ENCODE data around the gene ATP6V1B1.

The ATP6V1B1 gene

GRCh38 chr2:70982971-70983370 is 47.3 kb downstream of the ATP6V1B1 start:
- Mint-ChIP-seq H3K9me3 (no peaks in the 10 kb centered on the region), H3K27ac (no peak overlapping the region), H3K36me3 (peaks cover 2% of the 10 kb centered on the region), H3K4me1 (peaks cover 19% of the 10 kb centered on the region), H3K4me3 (no peak overlapping the region), H3K27me3 (no peaks in the 10 kb centered on the region)

DNA sequence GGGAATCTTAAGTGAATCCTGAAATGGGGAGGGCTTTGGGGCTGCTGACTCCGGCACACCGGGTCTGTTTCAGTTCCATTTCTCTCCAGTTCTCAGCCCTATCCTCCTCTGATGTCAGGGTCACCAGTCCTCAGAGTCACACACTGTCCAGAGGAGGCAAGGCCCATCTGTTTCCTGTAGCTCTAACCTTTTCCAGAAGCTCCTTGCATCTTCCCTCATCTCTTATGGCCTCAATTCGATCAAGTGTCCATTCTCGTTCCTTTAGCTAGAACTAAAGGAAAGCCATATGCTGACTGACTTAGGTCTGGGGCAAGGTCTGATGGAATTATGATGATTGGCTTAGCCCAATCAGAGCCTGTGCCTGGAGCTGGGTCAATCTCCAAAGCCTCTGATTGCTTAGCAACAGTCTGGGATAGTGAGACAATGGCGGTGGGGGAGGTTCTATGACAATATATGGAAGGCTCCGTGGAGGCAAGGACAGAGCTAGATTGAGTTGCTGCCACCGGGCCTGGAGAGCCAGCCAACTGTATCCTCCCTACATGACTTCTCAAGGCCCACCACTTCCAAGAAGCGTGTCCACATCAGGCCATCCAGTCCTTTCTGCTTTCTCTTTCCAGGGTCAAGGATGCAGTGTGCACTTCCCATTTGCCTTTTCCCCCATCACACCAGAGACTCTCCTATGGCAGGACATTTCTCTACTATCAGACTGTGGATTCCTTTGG is 48.0 kb downstream of the ATP6V1B1 start:
- Mint-ChIP-seq H3K27ac (no peak overlapping the region), H3K4me1 (peaks cover 15% of the 10 kb centered on the region), H3K27me3 (no peaks in the 10 kb centered on the region), H3K9me3 (no peaks in the 10 kb centered on the region), H3K36me3 (peaks cover 4% of the 10 kb centered on the region), H3K4me3 (no peak overlapping the region)

DNA sequence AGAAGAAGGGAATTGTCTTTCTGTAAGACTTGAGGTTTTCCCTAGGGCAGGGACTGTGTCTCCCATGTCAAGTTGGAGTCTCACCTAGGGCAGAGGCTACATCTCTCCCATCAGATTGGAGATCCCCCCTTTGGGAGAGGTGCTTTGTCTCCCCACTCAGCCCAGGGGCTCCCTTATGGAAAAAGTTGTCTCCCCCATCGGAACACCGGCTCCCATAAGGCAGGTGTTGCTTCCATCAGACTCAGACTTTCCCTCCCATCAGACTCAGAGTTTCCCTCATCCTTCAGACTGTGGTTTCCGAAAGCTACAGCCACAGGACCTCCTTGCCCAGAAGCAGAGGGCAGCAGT is 48.5 kb downstream of the ATP6V1B1 start:
- Mint-ChIP-seq H3K4me1 (peaks cover 15% of the 10 kb centered on the region), H3K27ac (no peak overlapping the region), H3K27me3 (no peaks in the 10 kb centered on the region), H3K4me3 (no peak overlapping the region), H3K9me3 (no peaks in the 10 kb centered on the region), H3K36me3 (peaks cover 4% of the 10 kb centered on the region)

DNA sequence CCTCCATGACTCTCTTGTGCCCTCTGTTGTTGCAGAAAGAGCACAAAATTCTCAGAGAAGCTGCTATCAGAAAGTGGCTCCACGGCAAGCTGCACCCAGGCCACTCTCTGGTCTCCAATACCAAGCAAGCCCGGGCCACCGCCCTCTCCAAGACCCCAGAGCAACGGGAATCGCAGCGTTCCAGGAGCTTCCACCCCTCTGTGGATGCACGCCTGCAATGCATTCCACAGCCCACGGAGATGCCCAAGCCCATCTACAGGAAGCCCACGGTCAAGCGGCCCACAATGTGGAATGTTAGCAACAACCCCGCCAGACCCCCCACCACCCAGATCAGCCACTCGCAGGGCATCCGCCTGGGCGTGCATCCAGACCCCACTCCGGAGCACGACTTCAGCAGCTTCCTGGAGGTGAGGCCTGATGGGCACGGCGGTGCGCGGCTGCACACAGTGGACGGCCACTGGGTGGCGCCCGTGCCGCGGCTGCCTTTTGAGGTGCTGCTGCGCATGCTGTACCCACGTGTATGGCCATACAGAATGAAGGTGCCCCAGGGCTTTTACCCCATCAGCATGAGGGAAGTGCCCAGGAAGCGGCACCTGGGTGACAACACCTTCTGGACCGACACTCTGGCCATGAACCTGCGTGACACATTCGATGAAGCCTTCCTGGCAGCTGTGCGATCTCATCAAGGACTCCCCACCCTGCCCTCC is 49.0 kb downstream of the ATP6V1B1 start:
- Mint-ChIP-seq H3K36me3 (peaks cover 4% of the 10 kb centered on the region), H3K4me1 (peaks cover 15% of the 10 kb centered on the region), H3K9me3 (no peaks in the 10 kb centered on the region)

GRCh38 chr2:70985283-70985688 is 49.6 kb downstream of the ATP6V1B1 start:
- no peak overlapping the region for H3K4me3 Mint-ChIP-seq
- no peaks in the 10 kb centered on the region for H3K27me3 Mint-ChIP-seq
- H3K4me1 Mint-ChIP-seq = peaks cover 15% of the 10 kb centered on the region
- peaks cover 4% of the 10 kb centered on the region for H3K36me3 Mint-ChIP-seq
- H3K9me3 Mint-ChIP-seq = no peaks in the 10 kb centered on the region
- peak overlapping the region; percentile 49 for H3K27ac Mint-ChIP-seq

More for the DNA sequence above, 49.0 kb downstream of the ATP6V1B1 start:
- H3K27ac Mint-ChIP-seq = peak overlapping the region; percentile 52
- no peak overlapping the region for H3K4me3 Mint-ChIP-seq
- H3K27me3 Mint-ChIP-seq = no peaks in the 10 kb centered on the region

- Mint-ChIP-seq H3K4me3 (no peak overlapping the region), H3K27me3 (no peaks in the 10 kb centered on the region), H3K4me1 (peaks cover 16% of the 10 kb centered on the region), H3K27ac (no peak overlapping the region), H3K9me3 (no peaks in the 10 kb centered on the region), H3K36me3 (peaks cover 4% of the 10 kb centered on the region)
These were observed 50.3 kb downstream of the ATP6V1B1 start for GRCh38 chr2:70985956-70986355.

DNA sequence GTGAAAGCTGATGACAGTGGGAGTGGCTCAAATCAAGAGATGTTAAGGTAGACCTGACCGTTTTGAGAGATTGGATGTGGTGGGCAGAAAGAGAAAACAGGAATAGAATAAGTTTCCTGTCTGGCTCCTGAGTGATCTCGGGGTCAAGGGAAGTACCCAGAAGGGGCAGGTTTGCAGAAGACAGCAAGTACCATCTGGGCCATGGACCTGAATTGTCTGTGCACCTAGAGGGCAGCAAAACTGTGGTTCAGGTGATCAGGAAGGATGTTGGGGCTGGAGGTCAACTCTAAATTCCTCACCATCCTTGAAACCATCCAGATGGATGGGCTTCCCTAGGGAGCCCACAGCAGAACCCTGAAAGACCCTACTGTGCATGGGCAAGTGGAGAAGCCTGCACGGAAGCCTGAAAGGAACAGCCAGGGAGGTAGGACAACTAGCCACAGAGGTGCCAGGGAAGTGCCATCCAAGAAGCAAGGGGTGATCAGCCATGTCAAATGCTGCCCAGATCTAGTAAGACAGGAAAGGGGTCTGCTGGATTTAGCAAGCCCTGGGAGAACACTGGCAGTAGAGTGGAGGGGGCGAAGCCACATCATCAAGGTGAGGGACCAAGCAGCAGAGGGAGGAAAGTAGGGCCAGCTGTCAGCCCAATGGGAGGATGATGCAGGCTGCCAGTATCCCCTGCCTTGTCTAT is 50.9 kb downstream of the ATP6V1B1 start:
- Mint-ChIP-seq H3K4me1 (peaks cover 21% of the 10 kb centered on the region), H3K36me3 (peaks cover 6% of the 10 kb centered on the region), H3K9me3 (no peaks in the 10 kb centered on the region), H3K4me3 (no peak overlapping the region), H3K27ac (no peak overlapping the region), H3K27me3 (no peaks in the 10 kb centered on the region)

DNA sequence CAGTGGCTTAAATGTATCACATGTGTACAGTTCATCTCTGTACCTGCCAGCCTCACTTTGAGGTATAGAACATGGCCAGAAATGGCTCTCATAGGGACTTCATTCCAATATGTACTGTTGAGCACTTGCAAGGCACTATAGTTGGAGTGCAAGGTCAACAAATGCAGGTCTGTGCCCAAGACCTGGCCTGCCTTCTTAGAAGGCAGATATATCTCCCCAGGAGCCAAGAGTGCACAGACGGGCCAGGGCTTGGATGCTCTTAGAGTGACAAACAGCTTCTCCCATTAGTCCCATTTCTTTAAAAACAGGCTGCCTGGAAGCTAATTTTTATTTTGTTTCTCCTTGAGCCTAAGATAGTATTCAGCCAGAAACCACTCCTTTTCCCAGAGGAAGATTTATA is 51.7 kb downstream of the ATP6V1B1 start:
- Mint-ChIP-seq H3K27ac (no peak overlapping the region), H3K27me3 (no peaks in the 10 kb centered on the region), H3K9me3 (no peaks in the 10 kb centered on the region), H3K4me1 (peaks cover 24% of the 10 kb centered on the region), H3K4me3 (no peak overlapping the region), H3K36me3 (peaks cover 6% of the 10 kb centered on the region)

- no peaks in the 10 kb centered on the region for H3K9me3 Mint-ChIP-seq
- H3K27ac Mint-ChIP-seq = no peak overlapping the region
- H3K4me1 Mint-ChIP-seq = peaks cover 30% of the 10 kb centered on the region
These were observed 52.5 kb downstream of the ATP6V1B1 start for GRCh38 chr2:70988151-70988550.

DNA sequence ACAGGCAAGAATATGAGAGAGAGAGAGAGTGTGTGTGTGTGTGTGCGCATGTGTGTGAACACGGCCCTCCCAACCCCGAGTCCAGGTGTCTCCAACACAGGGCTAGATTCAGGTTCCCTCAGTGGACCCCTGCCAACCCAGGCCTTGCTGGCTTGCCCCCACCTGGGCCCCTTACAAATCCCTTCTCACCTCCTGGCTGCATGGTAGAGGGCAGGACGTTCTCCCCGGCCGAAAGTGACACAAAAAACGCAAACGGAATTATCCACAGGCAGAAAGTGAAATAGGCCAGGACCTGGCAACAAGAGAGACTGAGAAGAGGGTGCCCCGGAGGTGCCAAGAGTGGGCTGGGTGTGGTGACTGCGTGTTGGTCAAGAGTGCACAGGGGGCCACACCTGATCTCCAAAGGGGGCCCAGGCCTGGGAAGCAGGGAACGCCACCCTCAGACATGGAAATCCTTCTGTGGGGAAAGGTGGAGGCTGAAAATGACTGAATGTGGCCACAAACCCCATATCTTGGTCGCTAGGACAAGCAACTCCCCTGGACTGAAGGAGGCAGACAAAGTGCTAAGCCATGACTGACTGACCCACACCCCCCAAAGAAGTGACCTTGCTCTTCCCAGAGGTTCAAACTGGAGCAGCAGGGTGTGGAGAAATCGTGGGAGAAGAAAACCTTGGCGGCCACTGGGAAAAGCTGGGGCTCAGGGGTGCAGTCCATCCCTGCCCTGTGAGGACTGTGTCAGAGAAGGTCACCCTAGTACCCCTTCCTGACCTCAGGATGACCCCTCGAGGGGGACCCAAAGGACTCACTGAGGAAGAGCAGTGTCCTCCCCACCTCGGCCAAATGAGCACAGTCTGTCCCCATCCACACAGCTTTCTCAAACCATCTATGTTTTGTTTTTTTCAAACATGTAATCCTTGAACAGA is 53.3 kb downstream of the ATP6V1B1 start:
- Mint-ChIP-seq H3K27ac (no peak overlapping the region), H3K4me3 (no peak overlapping the region), H3K36me3 (peaks cover 9% of the 10 kb centered on the region), H3K27me3 (no peaks in the 10 kb centered on the region), H3K4me1 (peaks cover 38% of the 10 kb centered on the region), H3K9me3 (no peaks in the 10 kb centered on the region)

More at GRCh38 chr2:70988151-70988550, 52.5 kb downstream of the ATP6V1B1 start:
- Mint-ChIP-seq H3K4me3 (no peak overlapping the region), H3K36me3 (peaks cover 9% of the 10 kb centered on the region), H3K27me3 (no peaks in the 10 kb centered on the region)

- Mint-ChIP-seq H3K27me3 (no peaks in the 10 kb centered on the region), H3K27ac (no peak overlapping the region)
These were observed 54.5 kb downstream of the ATP6V1B1 start for GRCh38 chr2:70990216-70990615.

DNA sequence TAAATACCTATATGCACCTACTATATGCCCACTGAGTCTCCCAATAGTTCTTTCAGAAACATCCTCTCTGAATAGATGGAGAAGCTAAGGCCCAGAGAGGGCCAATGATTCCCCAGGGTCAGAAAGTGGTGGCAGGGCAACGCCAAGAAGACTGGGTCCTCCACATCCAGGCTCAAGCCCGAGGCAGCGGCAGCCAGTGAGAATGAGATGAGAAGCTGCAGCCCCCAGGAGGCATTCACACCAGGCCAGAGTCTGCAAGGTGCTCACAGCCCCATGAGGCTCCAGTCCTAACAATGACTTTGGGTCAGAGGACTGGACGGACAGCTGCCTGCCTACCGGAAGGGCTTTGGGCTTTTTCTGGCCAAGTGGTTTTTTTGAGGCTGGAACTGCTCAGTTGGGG is 55.4 kb downstream of the ATP6V1B1 start:
- Mint-ChIP-seq H3K4me1 (peaks cover 34% of the 10 kb centered on the region), H3K4me3 (no peak overlapping the region)

More at GRCh38 chr2:70990216-70990615, 54.5 kb downstream of the ATP6V1B1 start:
- Mint-ChIP-seq H3K4me1 (peaks cover 35% of the 10 kb centered on the region), H3K4me3 (no peak overlapping the region), H3K9me3 (no peaks in the 10 kb centered on the region), H3K36me3 (peaks cover 7% of the 10 kb centered on the region)

DNA sequence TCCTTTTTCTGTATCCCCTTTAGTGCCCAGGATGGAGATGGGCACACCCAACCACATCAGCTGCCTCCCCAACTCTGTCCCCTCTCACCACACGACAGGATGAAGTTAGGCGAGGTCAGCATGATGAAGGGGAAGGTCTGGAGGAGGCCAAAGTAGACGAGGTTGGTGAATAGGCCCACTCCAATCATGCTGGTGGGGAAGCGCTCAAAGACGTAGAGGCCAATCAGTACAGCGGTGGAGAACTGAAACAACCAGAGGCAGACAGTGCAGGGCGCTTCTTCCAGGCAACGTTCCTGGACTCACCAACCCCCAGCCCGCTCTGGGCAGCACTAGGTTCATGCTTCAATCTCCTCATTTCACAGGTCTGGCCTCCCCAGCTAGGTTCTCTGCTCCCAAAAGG is 56.0 kb downstream of the ATP6V1B1 start:
- Mint-ChIP-seq H3K4me1 (peaks cover 32% of the 10 kb centered on the region), H3K27ac (peak overlapping the region; percentile 85), H3K4me3 (peak overlapping the region; percentile 51), H3K9me3 (no peaks in the 10 kb centered on the region), H3K36me3 (peaks cover 7% of the 10 kb centered on the region), H3K27me3 (no peaks in the 10 kb centered on the region)

More for the DNA sequence above, 55.4 kb downstream of the ATP6V1B1 start:
- Mint-ChIP-seq H3K27me3 (no peaks in the 10 kb centered on the region), H3K27ac (peak overlapping the region; percentile 41), H3K9me3 (no peaks in the 10 kb centered on the region), H3K36me3 (peaks cover 7% of the 10 kb centered on the region)

DNA sequence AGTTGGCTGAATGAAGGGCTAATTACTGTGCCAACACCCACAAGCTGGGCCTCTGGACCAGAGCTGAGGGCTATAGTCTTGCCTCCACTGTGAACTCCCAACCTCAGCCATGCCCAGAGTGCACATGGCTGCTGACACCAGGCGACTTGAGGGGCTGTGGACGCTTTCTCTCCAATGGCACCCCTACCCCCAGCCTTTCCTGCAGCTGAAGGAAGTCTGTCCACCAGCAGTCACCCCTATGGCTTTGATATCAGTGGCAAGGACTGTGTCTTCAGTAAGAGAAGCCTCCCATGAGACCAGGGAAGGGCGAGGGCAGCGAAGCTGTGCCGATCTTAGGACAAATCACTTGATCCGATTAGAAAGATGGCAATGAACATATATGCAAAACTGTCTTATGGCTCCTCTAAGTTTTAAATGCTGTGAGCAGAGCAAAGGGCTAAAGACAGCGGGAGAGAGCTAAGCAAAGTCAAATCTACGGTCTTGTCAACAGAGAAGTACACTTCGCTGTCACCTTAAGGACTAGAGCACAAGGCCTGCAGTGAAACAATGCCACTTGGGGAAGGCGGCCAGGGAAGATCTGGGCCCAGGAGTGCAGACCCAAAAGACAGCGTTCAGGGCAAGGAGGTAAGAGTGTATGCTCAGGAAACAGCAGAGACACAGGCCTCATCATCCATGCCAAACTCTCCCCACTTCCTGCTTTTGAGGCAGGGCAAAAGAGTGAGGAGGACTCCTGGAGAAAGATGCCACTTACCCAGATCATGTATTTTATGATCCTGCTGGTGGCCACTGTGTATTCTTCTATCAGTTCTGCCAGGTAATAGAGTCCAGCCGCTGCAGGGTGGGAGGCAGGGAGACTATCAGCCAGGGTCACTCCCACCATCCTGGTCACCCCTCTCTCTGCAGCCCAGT is 57.5 kb downstream of the ATP6V1B1 start:
- peak overlapping the region; percentile 99 for H3K27ac Mint-ChIP-seq

More for the DNA sequence above, 57.5 kb downstream of the ATP6V1B1 start:
- H3K4me3 Mint-ChIP-seq = peak overlapping the region; percentile 99
- peaks cover 7% of the 10 kb centered on the region for H3K36me3 Mint-ChIP-seq
- no peaks in the 10 kb centered on the region for H3K9me3 Mint-ChIP-seq
- H3K4me1 Mint-ChIP-seq = peaks cover 32% of the 10 kb centered on the region
- H3K27me3 Mint-ChIP-seq = no peaks in the 10 kb centered on the region
